NCI-H1436 (cell line): ENCODE results near the gene FHAD1.
"Not testable (repeated sequence)": the region's sequence is repeated elsewhere in the genome, so short reads cannot be mapped to it uniquely, and the experiment has no call there.

Source experiments
- DNase-seq: peaks from one replicate; lab custom pipeline; 2025; lab: John Stamatoyannopoulos, UW

The FHAD1 gene

GRCh38 chr1:15276691-15277446, 29.8 kb downstream of the FHAD1 start:
- no peak for DNase-seq

- DNase-seq, result no peak
Observed at GRCh38 chr1:15277447-15277838, 30.4 kb downstream of the FHAD1 start.

- no peak for DNase-seq
Observed at GRCh38 chr1:15277933-15278332, 30.9 kb downstream of the FHAD1 start.

GRCh38 chr1:15279576-15280230, 32.7 kb downstream of the FHAD1 start:
- no peak for DNase-seq

- no peak for DNase-seq
Observed at GRCh38 chr1:15280416-15280815, 33.4 kb downstream of the FHAD1 start.

- no peak for DNase-seq
Observed at GRCh38 chr1:15282038-15282437, 35.0 kb downstream of the FHAD1 start.

- DNase-seq, result no peak
Observed at GRCh38 chr1:15282810-15283474, 35.9 kb downstream of the FHAD1 start.

GRCh38 chr1:15283526-15283925, 36.5 kb downstream of the FHAD1 start:
- no peak for DNase-seq

- no peak for DNase-seq
Observed at GRCh38 chr1:15286452-15286851, 39.4 kb downstream of the FHAD1 start.

- DNase-seq, result no peak
Observed at GRCh38 chr1:15287035-15287979, 40.3 kb downstream of the FHAD1 start.

GRCh38 chr1:15288173-15288926, 41.3 kb downstream of the FHAD1 start:
- DNase-seq, result no peak

- DNase-seq, result no peak
Observed at GRCh38 chr1:15289251-15289651, 42.2 kb downstream of the FHAD1 start.

GRCh38 chr1:15290382-15290781, 43.4 kb downstream of the FHAD1 start:
- DNase-seq, result no peak

- DNase-seq, result no peak
Observed at GRCh38 chr1:15295696-15296095, 48.7 kb downstream of the FHAD1 start.

- no peak for DNase-seq
Observed at GRCh38 chr1:15296585-15297321, 49.7 kb downstream of the FHAD1 start.

GRCh38 chr1:15297975-15298374, 51.0 kb downstream of the FHAD1 start:
- not testable (repeated sequence) for DNase-seq

- no peak for DNase-seq
Observed at GRCh38 chr1:15299179-15299578, 52.2 kb downstream of the FHAD1 start.

- no peak for DNase-seq
Observed at GRCh38 chr1:15299806-15300205, 52.8 kb downstream of the FHAD1 start.

- DNase-seq, result peak; percentile 81
Observed at GRCh38 chr1:15303935-15304334, 56.9 kb downstream of the FHAD1 start.

GRCh38 chr1:15304708-15305467, 57.9 kb downstream of the FHAD1 start:
- peak; percentile 55 for DNase-seq
